ENCODE measurements around the gene GPR176. TPM values are rescaled to one million over a fixed set of nuclear protein-coding genes. Genes with fewer than 3 reads are reported as not detected.

Gene GPR176
- polyA plus RNA-seq, 1 donor from 2014 or later: 8.3 TPM

GRCh38 chr15:39944726-39945125 lies 24.7 kb upstream of the GPR176 start:
- TF ChIP-seq MXI1 (conservative IDR thresholded peaks at IDR 0.05; ENCODE audit: poor library complexity, severe bottlenecking): no peak
- no peak overlapping the region for H3K9ac ChIP-seq (ENCODE audit: low read length)
- no peaks in the 10 kb centered on the region for H3K79me2 ChIP-seq (replicated peaks; ENCODE audit: insufficient read depth, low read length)
- no peaks in the 10 kb centered on the region for H3K9me2 ChIP-seq (ENCODE audit: insufficient read depth, low read length)
- H3K36me3 ChIP-seq (ENCODE audit: insufficient read depth, low read length): no peaks in the 10 kb centered on the region
- H3K4me3 ChIP-seq (ENCODE audit: low read length): no peak overlapping the region
- H3K4me2 ChIP-seq (ENCODE audit: low read length): no peak overlapping the region
- no peak overlapping the region for H2AFZ ChIP-seq (ENCODE audit: low read depth, low read length)
- no peaks in the 10 kb centered on the region for H3F3A ChIP-seq (ENCODE audit: insufficient read depth, low read length, poor library complexity, severe bottlenecking)
- H3K9me3 ChIP-seq (ENCODE audit: low read length): no peaks in the 10 kb centered on the region
- no peak overlapping the region for H3K27ac ChIP-seq (ENCODE audit: low read length)
- no peaks in the 10 kb centered on the region for H4K20me1 ChIP-seq (ENCODE audit: insufficient read depth)
- H3K27me3 ChIP-seq (ENCODE audit: insufficient read depth, low read depth, low read length): no peaks in the 10 kb centered on the region

DNA sequence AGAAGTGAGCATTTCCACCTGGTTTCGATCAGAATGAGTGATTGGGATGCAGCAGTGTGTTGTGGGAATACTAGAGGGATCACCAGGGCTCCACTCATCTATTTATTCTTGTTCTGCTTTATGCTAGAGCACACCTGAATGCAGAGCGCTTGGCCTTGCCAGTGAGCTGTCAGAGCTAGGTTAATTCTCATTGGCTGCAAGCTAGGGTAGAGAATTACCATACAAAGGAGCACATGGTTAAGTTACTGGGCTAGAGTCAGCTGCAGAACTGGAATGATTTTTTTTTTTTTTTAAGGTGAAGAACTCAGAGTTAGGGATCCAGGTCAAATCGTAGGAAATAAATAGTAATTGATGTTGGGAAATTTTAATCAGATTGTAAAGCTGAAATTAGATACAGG lies 22.7 kb upstream of the GPR176 start:
- Histone ChIP-seq H2AFZ (ENCODE audit: low read depth, low read length) (no peak overlapping the region), H3K36me3 (ENCODE audit: insufficient read depth, low read length) (no peaks in the 10 kb centered on the region), H3K9me2 (ENCODE audit: insufficient read depth, low read length) (no peaks in the 10 kb centered on the region), H3K4me3 (ENCODE audit: low read length) (no peak overlapping the region), H3K27ac (ENCODE audit: low read length) (no peak overlapping the region), H3K9me3 (ENCODE audit: low read length) (no peaks in the 10 kb centered on the region), H3K4me2 (ENCODE audit: low read length) (no peak overlapping the region), H3K9ac (ENCODE audit: low read length) (no peak overlapping the region), H3K27me3 (ENCODE audit: insufficient read depth, low read depth, low read length) (no peaks in the 10 kb centered on the region), H3K79me2 (replicated peaks; ENCODE audit: insufficient read depth, low read length) (no peaks in the 10 kb centered on the region), H4K20me1 (ENCODE audit: insufficient read depth) (no peaks in the 10 kb centered on the region), H3F3A (ENCODE audit: insufficient read depth, low read length, poor library complexity, severe bottlenecking) (no peaks in the 10 kb centered on the region)
- TF ChIP-seq TAF1 (IDR thresholded peaks at IDR 0.05; ENCODE audit: low read depth): no peak
- no peak for TF ChIP-seq POLR2AphosphoS5 (IDR thresholded peaks at IDR 0.05)
- TF ChIP-seq, protein P1, sequence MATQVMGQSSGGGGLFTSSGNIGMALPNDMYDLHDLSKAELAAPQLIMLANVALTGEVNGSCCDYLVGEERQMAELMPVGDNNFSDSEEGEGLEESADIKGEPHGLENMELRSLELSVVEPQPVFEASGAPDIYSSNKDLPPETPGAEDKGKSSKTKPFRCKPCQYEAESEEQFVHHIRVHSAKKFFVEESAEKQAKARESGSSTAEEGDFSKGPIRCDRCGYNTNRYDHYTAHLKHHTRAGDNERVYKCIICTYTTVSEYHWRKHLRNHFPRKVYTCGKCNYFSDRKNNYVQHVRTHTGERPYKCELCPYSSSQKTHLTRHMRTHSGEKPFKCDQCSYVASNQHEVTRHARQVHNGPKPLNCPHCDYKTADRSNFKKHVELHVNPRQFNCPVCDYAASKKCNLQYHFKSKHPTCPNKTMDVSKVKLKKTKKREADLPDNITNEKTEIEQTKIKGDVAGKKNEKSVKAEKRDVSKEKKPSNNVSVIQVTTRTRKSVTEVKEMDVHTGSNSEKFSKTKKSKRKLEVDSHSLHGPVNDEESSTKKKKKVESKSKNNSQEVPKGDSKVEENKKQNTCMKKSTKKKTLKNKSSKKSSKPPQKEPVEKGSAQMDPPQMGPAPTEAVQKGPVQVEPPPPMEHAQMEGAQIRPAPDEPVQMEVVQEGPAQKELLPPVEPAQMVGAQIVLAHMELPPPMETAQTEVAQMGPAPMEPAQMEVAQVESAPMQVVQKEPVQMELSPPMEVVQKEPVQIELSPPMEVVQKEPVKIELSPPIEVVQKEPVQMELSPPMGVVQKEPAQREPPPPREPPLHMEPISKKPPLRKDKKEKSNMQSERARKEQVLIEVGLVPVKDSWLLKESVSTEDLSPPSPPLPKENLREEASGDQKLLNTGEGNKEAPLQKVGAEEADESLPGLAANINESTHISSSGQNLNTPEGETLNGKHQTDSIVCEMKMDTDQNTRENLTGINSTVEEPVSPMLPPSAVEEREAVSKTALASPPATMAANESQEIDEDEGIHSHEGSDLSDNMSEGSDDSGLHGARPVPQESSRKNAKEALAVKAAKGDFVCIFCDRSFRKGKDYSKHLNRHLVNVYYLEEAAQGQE (IDR thresholded peaks at IDR 0.05; ENCODE audit: borderline replicate concordance): no peak
- no peak for TF ChIP-seq CTCF (IDR thresholded peaks at IDR 0.05; ENCODE audit: poor library complexity, severe bottlenecking)
- no peak for TF ChIP-seq RAD21 (conservative IDR thresholded peaks at IDR 0.05)
- TF ChIP-seq SMC3 (conservative IDR thresholded peaks at IDR 0.05; ENCODE audit: poor library complexity): no peak
- no peak for TF ChIP-seq EZH2 (IDR thresholded peaks at IDR 0.05; ENCODE audit: borderline replicate concordance, insufficient read depth, low read length, poor library complexity, severe bottlenecking)
- TF ChIP-seq EP300 (conservative IDR thresholded peaks at IDR 0.05; ENCODE audit: poor library complexity, severe bottlenecking): no peak
- TF ChIP-seq MXI1 (conservative IDR thresholded peaks at IDR 0.05; ENCODE audit: poor library complexity, severe bottlenecking): no peak
